ENCODE results near the gene ANKS1B.

DNA sequence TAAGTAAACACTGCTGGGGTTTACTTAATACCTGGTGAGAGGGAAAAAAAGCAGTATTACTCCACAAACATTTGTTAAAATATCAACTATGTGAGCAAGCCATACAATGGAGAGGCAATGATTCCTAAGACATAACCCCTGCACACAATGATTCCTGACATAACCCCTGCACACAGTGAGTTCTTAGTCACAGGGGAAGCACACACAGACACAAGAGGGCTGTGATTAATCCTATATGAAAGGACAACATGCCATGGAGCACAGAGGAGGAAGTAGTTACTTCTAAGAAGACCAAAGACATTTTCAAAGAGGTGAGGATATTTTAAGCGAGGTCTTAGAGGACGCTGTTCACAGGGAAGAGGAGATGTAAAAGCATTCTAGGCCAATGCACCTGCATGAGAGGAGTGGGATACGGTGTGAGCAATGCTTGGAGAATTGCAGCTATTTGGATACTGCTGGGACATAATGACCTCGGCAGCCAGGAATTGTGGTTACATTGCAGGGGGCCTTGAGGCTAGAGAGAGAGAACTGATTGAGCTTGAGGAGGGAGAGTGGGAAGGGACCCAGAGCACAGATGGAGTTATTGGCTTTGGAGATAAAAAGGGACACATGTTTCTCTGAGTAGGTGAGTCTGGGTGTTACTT lies 1127.7 kb downstream of the ANKS1B start:
- TF ChIP-seq CTCF (IDR thresholded peaks at IDR 0.05), result no peak
- no peak for TF ChIP-seq POLR2A (IDR thresholded peaks at IDR 0.05)
